BE2C (cell line): ENCODE data around the gene BRSK2.
A peak's percentile ranks its signal among the peaks of the same experiment; 100 is the strongest.

ENCODE experiments used
- DNase-seq: peaks from one replicate; pipeline ENCODE4 v3.0.0-alpha.2; 2020
- H3K27me3 ChIP-seq: fragments of 250-450 bp; sonication (Bioruptor Pico); 2 replicates; pipeline ENCODE4 v1.5.1; 2020; ENCODE audit warnings: mild to moderate bottlenecking
- H3K36me3 ChIP-seq: fragments of 250-450 bp; sonication (Bioruptor Pico); 2 replicates; pipeline ENCODE4 v1.5.1; 2020; ENCODE audit warnings: mild to moderate bottlenecking
- H3K4me1 ChIP-seq: fragments of 250-450 bp; sonication (Bioruptor Pico); 2 replicates; pipeline ENCODE4 v1.5.1; 2020
- H3K4me3 ChIP-seq: 2 replicates; pipeline ENCODE4 v1.5.1; 2011; ENCODE audit warnings: low read depth, low read length
- H3K9me3 ChIP-seq: fragments of 250-450 bp; sonication (Bioruptor Pico); 2 replicates; pipeline ENCODE4 v1.5.1; 2020
- CTCF ChIP-seq: IDR thresholded peaks from 2 replicates; pipeline ENCODE4 v1.5.1; 2012; ENCODE audit warnings: mild to moderate bottlenecking, low read depth, low read length

BRSK2 gene

GRCh38 chr11:1389103-1389931, 417 bp upstream of the BRSK2 start:
- TF ChIP-seq CTCF, result no peak
- Histone ChIP-seq H3K4me3 (peak overlapping the region; percentile 47), H3K27me3 (peaks cover 27% of the 10 kb centered on the region), H3K4me1 (no peaks in the 10 kb centered on the region), H3K36me3 (no peaks in the 10 kb centered on the region), H3K9me3 (no peaks in the 10 kb centered on the region)
- peak; percentile 93 for DNase-seq

- Histone ChIP-seq H3K36me3 (no peaks in the 10 kb centered on the region), H3K4me1 (no peaks in the 10 kb centered on the region), H3K9me3 (no peaks in the 10 kb centered on the region), H3K27me3 (peaks cover 27% of the 10 kb centered on the region), H3K4me3 (peak overlapping the region; percentile 19)
- no peak for TF ChIP-seq CTCF
- no peak for DNase-seq
Observed at GRCh38 chr11:1390569-1391164, 933 bp downstream of the BRSK2 start.

GRCh38 chr11:1391165-1392075, 1.7 kb downstream of the BRSK2 start:
- no peak for TF ChIP-seq CTCF
- Histone ChIP-seq H3K36me3 (no peaks in the 10 kb centered on the region), H3K4me3 (peak overlapping the region; percentile 19), H3K27me3 (peaks cover 27% of the 10 kb centered on the region), H3K9me3 (no peaks in the 10 kb centered on the region), H3K4me1 (no peaks in the 10 kb centered on the region)
- DNase-seq, result no peak

- H3K4me1 ChIP-seq, result no peaks in the 10 kb centered on the region
- peaks cover 27% of the 10 kb centered on the region for H3K27me3 ChIP-seq
- TF ChIP-seq CTCF, result no peak
- no peak for DNase-seq
- H3K9me3 ChIP-seq, result no peaks in the 10 kb centered on the region
- no peaks in the 10 kb centered on the region for H3K36me3 ChIP-seq
- no peak overlapping the region for H3K4me3 ChIP-seq
Observed at GRCh38 chr11:1392111-1392510, 2.4 kb downstream of the BRSK2 start.

- no peaks in the 10 kb centered on the region for H3K36me3 ChIP-seq
- no peaks in the 10 kb centered on the region for H3K4me1 ChIP-seq
- no peak for DNase-seq
- H3K9me3 ChIP-seq, result no peaks in the 10 kb centered on the region
- peaks cover 27% of the 10 kb centered on the region for H3K27me3 ChIP-seq
- no peak overlapping the region for H3K4me3 ChIP-seq
- no peak for TF ChIP-seq CTCF
Observed at GRCh38 chr11:1392561-1392960, 2.8 kb downstream of the BRSK2 start.
